Osteoblast (primary cell): ENCODE data around the gene ZNF699. TPM values are rescaled to one million over a fixed set of nuclear protein-coding genes. Genes with fewer than 3 reads are reported as not detected.
"Not testable (repeated sequence)": the region's sequence is repeated elsewhere in the genome, so short reads cannot be mapped to it uniquely, and the experiment has no call there.

Source experiments
- DNase-seq: peaks from one replicate; pipeline ENCODE4 v3.0.0; 2011; ENCODE audit warnings: low spot score, mixed read lengths; ENCODE audit not compliant: insufficient read length; ENCODE audit errors: missing footprints
- H2AFZ ChIP-seq: 2 replicates; pipeline ENCODE4 v1.6.0; 2011; ENCODE audit warnings: mild to moderate bottlenecking, low read length
- H3K27ac ChIP-seq: 2 replicates; pipeline ENCODE4 v1.5.1; 2011; ENCODE audit warnings: mild to moderate bottlenecking, low read depth, low read length, moderate library complexity
- H3K27me3 ChIP-seq: 2 replicates; pipeline ENCODE4 v1.6.0; 2012; ENCODE audit warnings: mild to moderate bottlenecking, control low read depth, inconsistent platforms, low read length, moderate library complexity; ENCODE audit not compliant: insufficient read depth
- H3K36me3 ChIP-seq: 2 replicates; pipeline ENCODE4 v1.5.1; 2011; ENCODE audit warnings: mild to moderate bottlenecking, low read length, control low read depth, moderate library complexity; ENCODE audit not compliant: insufficient read depth
- H3K4me1 ChIP-seq: 2 replicates; pipeline ENCODE4 v1.5.1; 2011; ENCODE audit warnings: mild to moderate bottlenecking, low read length, control low read depth, moderate library complexity; ENCODE audit not compliant: insufficient read depth
- H3K4me2 ChIP-seq: 2 replicates; pipeline ENCODE4 v1.6.0; 2011; ENCODE audit warnings: mild to moderate bottlenecking, low read length; ENCODE audit not compliant: insufficient read depth
- H3K4me3 ChIP-seq: fragments of 200-600 bp; sonication (generic); 3 replicates; pipeline ENCODE4 v1.5.1; 2012; ENCODE audit warnings: mild to moderate bottlenecking, low read length, inconsistent platforms; ENCODE audit not compliant: insufficient read depth
- H3K79me2 ChIP-seq: 2 replicates; pipeline ENCODE4 v1.6.0; 2012; ENCODE audit warnings: mild to moderate bottlenecking, low read length, control low read depth, inconsistent platforms; ENCODE audit not compliant: insufficient read depth
- H3K9me3 ChIP-seq: 2 replicates; pipeline ENCODE4 v1.5.1; 2011; ENCODE audit warnings: low read depth, low read length, control low read depth
- H4K20me1 ChIP-seq: 2 replicates; pipeline ENCODE4 v1.6.0; 2012; ENCODE audit warnings: mild to moderate bottlenecking, low read length, control low read depth; ENCODE audit not compliant: insufficient read depth
- total RNA-seq: library from RNA; depleted of rRNA; stranded (reverse); fragments of >200 nt; gene quantifications from 2 replicates; pipeline ENCODE4 v1.2.3, GENCODE V29; 2012
- TF ChIP-seq, protein P1 (sequence below): IDR thresholded peaks from 2 replicates; pipeline ENCODE4 v1.5.1; 2011; ENCODE audit warnings: mild to moderate bottlenecking, low read depth, low read length, moderate library complexity; ENCODE audit errors: extremely low read depth

The ZNF699 gene
- total RNA-seq, 1 donor = 19.2 TPM

DNA sequence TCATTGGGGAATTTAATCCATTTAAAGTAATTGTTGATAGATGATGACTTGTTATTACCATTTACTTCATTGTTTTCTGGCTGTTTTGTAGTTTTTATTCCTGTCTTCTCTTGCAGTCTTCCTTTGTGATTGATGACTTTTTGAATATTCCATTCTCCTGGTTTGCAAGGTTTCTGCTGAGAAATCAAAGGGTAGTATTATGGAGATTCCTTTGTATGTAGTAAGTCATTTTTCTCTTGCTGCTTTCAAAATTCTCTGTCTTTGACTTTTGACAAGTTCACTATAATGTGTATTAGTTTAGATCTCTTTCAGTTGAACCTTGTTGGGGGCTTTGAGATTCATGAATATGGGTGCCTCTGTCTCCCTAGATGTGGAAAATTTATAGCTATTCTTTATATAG, 20.4 kb upstream of the ZNF699 start:
- no peak for DNase-seq
- Histone ChIP-seq H3K79me2 (peaks cover 25% of the 10 kb centered on the region), H3K27me3 (no peaks in the 10 kb centered on the region), H3K4me1 (no peaks in the 10 kb centered on the region), H2AFZ (no peak overlapping the region), H3K4me3 (no peak overlapping the region), H3K36me3 (peaks cover 15% of the 10 kb centered on the region), H4K20me1 (no peaks in the 10 kb centered on the region), H3K27ac (no peak overlapping the region), H3K9me3 (peaks cover 12% of the 10 kb centered on the region), H3K4me2 (no peak overlapping the region)
- TF ChIP-seq, protein P1, sequence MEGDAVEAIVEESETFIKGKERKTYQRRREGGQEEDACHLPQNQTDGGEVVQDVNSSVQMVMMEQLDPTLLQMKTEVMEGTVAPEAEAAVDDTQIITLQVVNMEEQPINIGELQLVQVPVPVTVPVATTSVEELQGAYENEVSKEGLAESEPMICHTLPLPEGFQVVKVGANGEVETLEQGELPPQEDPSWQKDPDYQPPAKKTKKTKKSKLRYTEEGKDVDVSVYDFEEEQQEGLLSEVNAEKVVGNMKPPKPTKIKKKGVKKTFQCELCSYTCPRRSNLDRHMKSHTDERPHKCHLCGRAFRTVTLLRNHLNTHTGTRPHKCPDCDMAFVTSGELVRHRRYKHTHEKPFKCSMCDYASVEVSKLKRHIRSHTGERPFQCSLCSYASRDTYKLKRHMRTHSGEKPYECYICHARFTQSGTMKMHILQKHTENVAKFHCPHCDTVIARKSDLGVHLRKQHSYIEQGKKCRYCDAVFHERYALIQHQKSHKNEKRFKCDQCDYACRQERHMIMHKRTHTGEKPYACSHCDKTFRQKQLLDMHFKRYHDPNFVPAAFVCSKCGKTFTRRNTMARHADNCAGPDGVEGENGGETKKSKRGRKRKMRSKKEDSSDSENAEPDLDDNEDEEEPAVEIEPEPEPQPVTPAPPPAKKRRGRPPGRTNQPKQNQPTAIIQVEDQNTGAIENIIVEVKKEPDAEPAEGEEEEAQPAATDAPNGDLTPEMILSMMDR = no peak

DNA sequence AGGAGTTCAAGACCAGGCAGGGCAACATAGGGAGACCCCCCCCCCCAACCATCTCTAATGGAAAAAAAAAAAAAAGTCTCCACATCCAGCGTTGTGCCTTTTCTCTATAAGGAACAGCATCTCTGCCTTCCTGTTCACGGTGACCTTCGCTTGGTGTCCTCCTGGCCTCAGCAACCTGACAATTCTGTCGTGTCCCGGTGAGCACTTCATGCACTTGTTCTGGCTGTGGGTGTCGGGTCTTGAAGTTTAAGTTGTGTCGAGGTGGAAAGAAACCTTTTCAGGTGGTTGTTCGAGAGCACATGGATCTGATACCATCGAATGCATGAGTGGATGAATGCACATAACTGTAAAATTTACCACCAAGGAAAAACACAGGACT, 14.9 kb upstream of the ZNF699 start:
- peak overlapping the region; percentile 96 for H2AFZ ChIP-seq
- no peak for DNase-seq
- peaks cover 11% of the 10 kb centered on the region for H3K4me1 ChIP-seq
- no peaks in the 10 kb centered on the region for H4K20me1 ChIP-seq
- peaks cover 6% of the 10 kb centered on the region for H3K36me3 ChIP-seq
- TF ChIP-seq, protein P1 = no peak
- H3K9me3 ChIP-seq = peaks cover 3% of the 10 kb centered on the region
- H3K4me3 ChIP-seq = peak overlapping the region; percentile 74
- peak overlapping the region; percentile 82 for H3K4me2 ChIP-seq
- H3K79me2 ChIP-seq = peaks cover 14% of the 10 kb centered on the region
- no peaks in the 10 kb centered on the region for H3K27me3 ChIP-seq
- peak overlapping the region; percentile 54 for H3K27ac ChIP-seq

DNA sequence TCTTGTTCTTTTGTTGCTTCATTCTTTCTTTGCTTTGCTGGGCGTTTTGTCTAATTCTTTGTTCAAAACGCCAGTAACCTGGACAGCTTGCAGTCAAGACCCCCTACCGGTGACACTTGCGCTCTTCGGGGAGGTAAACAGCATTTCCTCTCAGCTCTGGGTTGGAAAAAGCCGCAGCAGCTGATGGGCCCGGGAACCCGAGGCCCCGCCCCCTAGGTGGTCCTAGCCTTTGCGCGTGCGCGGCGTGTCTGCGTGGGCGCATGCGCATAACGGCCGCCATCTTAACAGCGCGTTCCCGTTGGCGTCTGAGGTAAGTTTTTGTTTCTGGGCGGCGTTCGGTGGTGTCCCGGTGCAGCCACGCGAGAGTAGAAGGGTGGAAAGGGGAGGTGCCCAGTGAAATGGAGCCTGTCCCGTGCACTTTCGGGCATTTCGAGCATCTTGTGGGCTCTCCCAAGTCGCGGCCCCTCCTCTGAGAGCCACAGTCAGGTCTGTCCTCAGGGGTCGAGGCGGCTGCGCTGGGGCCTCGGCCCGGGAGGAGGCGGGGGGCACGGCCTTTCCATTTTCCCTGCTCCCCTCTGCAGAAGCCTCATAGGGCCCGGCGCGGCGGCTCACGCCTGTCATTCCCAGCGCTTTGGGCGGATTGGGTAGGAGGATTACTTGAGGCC, 14.4 kb upstream of the ZNF699 start, which contains the start of gene ZNF559:
Gene ZNF559 (plus strand): TSS at position 261 of the 665 bp plus-strand sequence. CDS start 14,371 bp downstream, outside the sequence.
- H3K9me3 ChIP-seq = peaks cover 3% of the 10 kb centered on the region
- peaks cover 6% of the 10 kb centered on the region for H3K36me3 ChIP-seq
- TF ChIP-seq, protein P1 = peak; percentile 27
- H3K27ac ChIP-seq = peak within 1 kb of the TSS; percentile 54
- peak within 1 kb of the TSS; percentile 74 for H3K4me3 ChIP-seq
- H2AFZ ChIP-seq = peak within 1 kb of the TSS; percentile 96
- H3K4me1 ChIP-seq = peaks cover 11% of the 10 kb centered on the region
- peaks cover 14% of the 10 kb centered on the region for H3K79me2 ChIP-seq
- peak; percentile 98 for DNase-seq
- peak within 1 kb of the TSS; percentile 82 for H3K4me2 ChIP-seq
- H3K27me3 ChIP-seq = no peaks in the 10 kb centered on the region
- H4K20me1 ChIP-seq = no peaks in the 10 kb centered on the region

DNA sequence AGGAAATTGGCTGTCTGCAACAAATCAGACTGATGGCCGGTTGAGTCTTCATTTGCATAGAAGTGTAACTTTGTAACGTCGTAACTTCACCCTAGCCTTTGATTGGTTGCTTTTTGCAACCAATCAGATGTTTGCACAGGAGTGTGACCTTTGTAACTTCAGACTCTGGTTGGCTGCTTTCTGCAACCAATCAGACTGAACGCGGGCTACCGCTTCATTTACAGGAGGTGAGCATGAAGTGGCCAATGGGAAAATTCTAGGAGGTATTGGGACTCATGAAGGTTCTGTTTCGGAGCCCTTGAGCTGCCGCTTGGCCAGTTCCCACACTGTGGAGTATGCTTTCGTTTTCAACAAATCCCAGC, 13.9 kb upstream of the ZNF699 start:
- no peaks in the 10 kb centered on the region for H3K27me3 ChIP-seq
- peak; percentile 70 for DNase-seq

DNA sequence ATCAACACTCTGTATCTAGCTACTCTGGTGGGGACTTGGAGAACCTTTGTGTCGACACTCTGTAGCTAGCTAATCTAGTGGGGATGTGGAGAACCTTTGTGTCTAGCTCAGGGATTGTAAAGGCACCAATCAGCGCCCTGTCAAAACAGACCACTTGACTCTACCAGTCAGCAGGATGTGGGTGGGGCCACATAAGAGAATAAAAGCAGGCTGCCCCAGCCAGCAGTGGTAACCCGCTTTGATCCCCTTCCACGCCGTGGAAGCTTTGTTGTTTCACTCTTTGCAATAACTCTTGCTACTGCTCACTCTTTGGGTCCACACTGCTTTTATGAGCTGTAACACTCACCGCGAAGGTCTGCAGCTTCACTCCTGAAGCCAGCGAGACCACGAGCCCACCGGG, 12.6 kb upstream of the ZNF699 start:
- H3K4me3 ChIP-seq, H3K27me3 ChIP-seq, H3K36me3 ChIP-seq, H3K9me3 ChIP-seq, H2AFZ ChIP-seq, H3K4me2 ChIP-seq, H3K79me2 ChIP-seq, H3K27ac ChIP-seq, H4K20me1 ChIP-seq, DNase-seq: not testable (repeated sequence)
- H3K4me1 ChIP-seq = peaks cover 11% of the 10 kb centered on the region

More for the DNA sequence above, 13.9 kb upstream of the ZNF699 start:
- Histone ChIP-seq H3K27ac (peak overlapping the region; percentile 54), H2AFZ (peak overlapping the region; percentile 85), H3K36me3 (peaks cover 6% of the 10 kb centered on the region), H3K4me3 (peak overlapping the region; percentile 74), H3K4me1 (peaks cover 11% of the 10 kb centered on the region), H3K79me2 (peaks cover 10% of the 10 kb centered on the region), H4K20me1 (no peaks in the 10 kb centered on the region), H3K4me2 (peak overlapping the region; percentile 82), H3K9me3 (peaks cover 1% of the 10 kb centered on the region)
- TF ChIP-seq, protein P1 = no peak

DNA sequence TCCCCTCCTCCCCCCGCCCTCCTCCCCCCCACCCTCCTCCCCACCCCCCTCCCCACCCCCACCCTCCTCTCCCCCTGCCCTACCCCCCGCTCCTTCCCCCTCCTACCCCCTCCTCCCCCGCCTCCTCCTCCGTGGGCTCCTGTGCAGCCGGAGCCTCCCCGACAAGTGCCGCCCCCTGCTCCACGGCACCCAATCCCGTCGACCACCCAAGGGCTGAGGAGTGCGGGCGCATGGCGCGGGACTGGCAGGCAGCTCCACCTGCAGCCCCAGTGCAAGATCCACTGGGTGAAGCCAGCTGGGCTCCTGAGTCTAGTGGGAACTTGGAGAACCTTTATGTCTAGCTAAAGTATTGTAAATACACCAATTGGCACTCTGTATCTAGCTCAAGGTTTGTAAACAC, 12.1 kb upstream of the ZNF699 start:
- H3K79me2 ChIP-seq, H3K27me3 ChIP-seq, H2AFZ ChIP-seq, H4K20me1 ChIP-seq, DNase-seq, H3K9me3 ChIP-seq, H3K4me2 ChIP-seq, H3K27ac ChIP-seq, H3K36me3 ChIP-seq, H3K4me3 ChIP-seq: not testable (repeated sequence)
- peaks cover 11% of the 10 kb centered on the region for H3K4me1 ChIP-seq
